CD8-positive, alpha-beta memory T cell (primary cell): ENCODE results near the gene C1QTNF6. TPM values are rescaled to one million over a fixed set of nuclear protein-coding genes. Genes with fewer than 3 reads are reported as not detected.

Experiments
- CTCF ChIA-PET: fragments of 350-600 bp; sonication (Branson Sonifier 250); formaldehyde crosslinking; loops from one replicate; lab custom pipeline; 2021; ENCODE audit warnings: antibody characterized with exemption; lab: Charles Lee
- POLR2A ChIA-PET: fragments of 350-600 bp; sonication (Branson Sonifier 250); formaldehyde crosslinking; loops from one replicate; lab custom pipeline; 2021; ENCODE audit warnings: antibody characterized with exemption; lab: Charles Lee
- DNase-seq, 5 donors: peaks; one replicate each; pipeline versions ENCODE4 v3.0.0 to v3.0.0-alpha.2; 2020 to 2022; ENCODE audit warnings: mixed read lengths in 1 of 5
- H3K27ac ChIP-seq: one replicate; pipeline ENCODE4 v1.7.0; 2013; ENCODE audit warnings: low read depth, mild to moderate bottlenecking, low read length, moderate library complexity
- H3K27me3 ChIP-seq: 2 replicates; pipeline ENCODE4 v1.7.0; 2013; ENCODE audit warnings: low read length, mild to moderate bottlenecking; ENCODE audit not compliant: insufficient read depth, poor library complexity, severe bottlenecking
- H3K36me3 ChIP-seq: 2 replicates; pipeline ENCODE4 v1.7.0; 2013; ENCODE audit warnings: mild to moderate bottlenecking, low read length, moderate library complexity; ENCODE audit not compliant: insufficient read depth
- H3K4me1 ChIP-seq: 2 replicates; pipeline ENCODE4 v1.7.0; 2013; ENCODE audit warnings: mild to moderate bottlenecking, low read length, moderate library complexity; ENCODE audit not compliant: insufficient read depth
- H3K4me3 ChIP-seq: 2 replicates; pipeline ENCODE4 v1.7.0; 2013; ENCODE audit warnings: mild to moderate bottlenecking, low read length
- H3K9me3 ChIP-seq: 2 replicates; pipeline ENCODE4 v1.7.0; 2013; ENCODE audit warnings: mild to moderate bottlenecking, low read length
- H3K27ac Mint-ChIP-seq, 8 donors: one replicate each; pipeline ENCODE4 v1.8.0; 2020 to 2021; ENCODE audit warnings: mixed read lengths in 8 of 8, mild to moderate bottlenecking in 6 of 8, inconsistent platforms in 3 of 8, moderate library complexity in 3 of 8
- H3K27me3 Mint-ChIP-seq, 2 donors: one replicate each; pipeline ENCODE4 v1.8.0; 2020 to 2021; ENCODE audit warnings: mixed read lengths in 2 of 2, mild to moderate bottlenecking in 1 of 2, moderate library complexity in 1 of 2
- H3K36me3 Mint-ChIP-seq, 3 donors: one replicate each; pipeline ENCODE4 v1.8.0; 2020 to 2021; ENCODE audit warnings: mixed read lengths in 3 of 3, inconsistent platforms in 1 of 3, mild to moderate bottlenecking in 1 of 3
- H3K4me1 Mint-ChIP-seq, 3 donors: one replicate each; pipeline ENCODE4 v1.8.0; 2020 to 2021; ENCODE audit warnings: mixed read lengths in 3 of 3, inconsistent platforms in 1 of 3, mild to moderate bottlenecking in 1 of 3
- H3K4me3 Mint-ChIP-seq, 7 donors: one replicate each; pipeline ENCODE4 v1.8.0; 2020 to 2021; ENCODE audit warnings: mixed read lengths in 7 of 7, mild to moderate bottlenecking in 6 of 7, moderate library complexity in 4 of 7, inconsistent platforms in 2 of 7
- H3K9me3 Mint-ChIP-seq, 5 donors: one replicate each; pipeline ENCODE4 v1.8.0; 2020 to 2022; ENCODE audit warnings: mixed read lengths in 5 of 5, mild to moderate bottlenecking in 3 of 5, moderate library complexity in 2 of 5, inconsistent platforms in 1 of 5
- polyA plus RNA-seq: library from polyadenylated mRNA; unstranded; fragments of 300-500 nt; fragmentation: Illumina TruSeq; gene quantifications from one replicate; pipeline ENCODE4 v1.2.3, GENCODE V29; 2021
- total RNA-seq, 2 experiments: library from RNA; stranded (reverse); gene quantifications; one replicate each; pipeline ENCODE4 v1.2.3, GENCODE V29; 2021

C1QTNF6 gene
- total and polyA plus RNA-seq, 3 experiments from 2014 or later = 1.8 to 4.3 (median 3.6) TPM

DNA sequence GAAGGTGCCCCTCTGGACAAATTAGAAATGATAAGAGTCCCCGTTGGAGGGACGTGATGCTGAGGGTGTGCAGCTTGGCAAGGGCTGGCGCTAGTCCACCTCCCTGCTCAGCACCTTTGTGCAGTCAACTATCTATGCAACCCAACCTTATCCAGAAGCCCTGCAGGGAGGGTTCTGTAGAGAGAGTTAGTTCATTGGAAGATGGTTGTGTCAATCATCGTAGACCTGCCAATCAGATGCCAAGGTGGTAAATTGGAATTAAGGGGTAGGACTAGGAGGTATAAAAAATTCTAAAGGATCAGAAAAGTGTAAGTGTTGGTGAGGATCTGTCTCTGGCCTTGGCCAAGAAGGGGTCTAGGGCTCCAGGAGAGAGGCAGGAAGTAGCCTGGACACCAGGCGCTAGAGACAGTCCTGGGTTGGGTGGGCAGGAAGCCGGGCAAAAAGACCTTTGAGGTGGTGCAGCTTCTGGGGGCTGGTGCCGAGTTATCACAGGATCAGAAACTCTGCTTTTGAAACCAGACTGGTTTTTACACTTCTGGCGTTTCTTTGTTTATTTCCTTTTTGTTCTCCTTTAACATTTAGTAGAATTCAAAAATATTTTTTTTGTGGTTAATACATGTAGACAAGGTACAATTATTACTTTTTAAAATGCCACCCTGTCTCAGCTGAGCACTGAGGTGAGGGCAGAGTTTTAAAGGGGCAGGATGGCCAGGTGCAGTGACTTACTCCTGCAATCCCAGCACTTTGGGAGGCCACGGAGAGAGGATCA is 1.6 kb downstream of the C1QTNF6 start:
- no peaks in the 10 kb centered on the region for H3K9me3 Mint-ChIP-seq
- peaks cover 0 to 4% (median 3%) of the 10 kb centered on the region in 3 donors for H3K36me3 Mint-ChIP-seq
- H3K4me1 Mint-ChIP-seq = peaks cover 61 to 82% (median 65%) of the 10 kb centered on the region in 3 donors

DNA sequence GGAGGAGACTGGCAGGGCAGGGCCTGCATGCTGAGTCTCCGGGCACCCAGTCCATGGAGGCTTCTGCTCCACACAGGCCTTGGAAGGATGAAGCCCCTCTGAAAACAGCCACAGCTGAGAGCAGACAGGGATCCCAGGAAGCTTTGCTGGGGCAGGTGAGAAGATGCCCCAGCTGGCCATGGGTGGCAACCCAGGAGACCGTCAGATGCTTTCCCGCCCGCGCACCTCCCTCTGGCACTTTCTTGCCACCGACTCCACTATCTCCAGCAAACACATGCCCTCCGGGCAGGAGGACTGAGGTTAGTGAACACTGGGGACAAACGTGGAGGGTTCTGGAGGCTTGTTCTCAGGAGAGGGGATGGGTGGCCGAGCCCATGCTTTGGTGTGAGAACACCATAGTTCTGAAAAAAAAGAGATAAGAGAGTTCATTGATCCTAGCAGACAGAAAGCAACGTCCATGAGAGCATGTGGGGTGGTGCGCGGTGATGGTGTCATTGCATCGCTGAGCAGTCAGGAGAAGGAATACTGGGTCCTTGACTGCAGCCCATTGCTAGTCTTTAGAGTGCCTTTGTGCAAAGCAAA is 2.3 kb downstream of the C1QTNF6 start:
- Mint-ChIP-seq H3K27ac (peak overlapping the region; percentile 47 to 98 (median 91)), H3K36me3 (peaks cover 0 to 5% (median 4%) of the 10 kb centered on the region in 3 donors), H3K4me3 (peak overlapping the region in 6 of 7 donors; percentile 69 to 81 (median 75)), H3K9me3 (no peaks in the 10 kb centered on the region), H3K4me1 (peaks cover 61 to 86% (median 65%) of the 10 kb centered on the region in 3 donors), H3K27me3 (no peaks in the 10 kb centered on the region)
- Histone ChIP-seq H3K4me3 (peak overlapping the region; percentile 25), H3K9me3 (no peaks in the 10 kb centered on the region), H3K27me3 (no peaks in the 10 kb centered on the region), H3K36me3 (no peaks in the 10 kb centered on the region), H3K4me1 (peaks cover 55% of the 10 kb centered on the region), H3K27ac (no peak overlapping the region)
- CTCF ChIA-PET = interaction anchor here (1.5 to 3.3 kb wide), 4 partner anchors 14 to 52 kb away, joined by 4 to 26 read pairs (median 8); no protein-coding TSS in a partner anchor
- POLR2A ChIA-PET = interaction anchor here (1.4 to 1.7 kb wide), 4 partner anchors 12 to 19 kb away, joined by 4 to 9 read pairs (median 5); no protein-coding TSS in a partner anchor
- peak in 1 of 5 donors; percentile 31 for DNase-seq

More for the DNA sequence above, 1.6 kb downstream of the C1QTNF6 start:
- CTCF ChIA-PET = interaction anchor here (0.7 to 3.3 kb wide), 6 partner anchors 11 to 182 kb away, joined by 3 to 26 read pairs (median 6); no protein-coding TSS in a partner anchor
- Histone ChIP-seq H3K4me1 (peaks cover 55% of the 10 kb centered on the region), H3K27ac (no peak overlapping the region), H3K9me3 (no peaks in the 10 kb centered on the region), H3K27me3 (no peaks in the 10 kb centered on the region), H3K4me3 (peak overlapping the region; percentile 25), H3K36me3 (no peaks in the 10 kb centered on the region)
- peak overlapping the region; percentile 77 to 98 (median 91) for H3K27ac Mint-ChIP-seq
- DNase-seq = peak; percentile 33 to 80 (median 79)
- peak overlapping the region; percentile 29 to 81 (median 75) for H3K4me3 Mint-ChIP-seq
- no peaks in the 10 kb centered on the region for H3K27me3 Mint-ChIP-seq
- POLR2A ChIA-PET = interaction anchor here (0.7 to 1.7 kb wide), 7 partner anchors 10 to 65 kb away, joined by 3 to 9 read pairs (median 4); no protein-coding TSS in a partner anchor

DNA sequence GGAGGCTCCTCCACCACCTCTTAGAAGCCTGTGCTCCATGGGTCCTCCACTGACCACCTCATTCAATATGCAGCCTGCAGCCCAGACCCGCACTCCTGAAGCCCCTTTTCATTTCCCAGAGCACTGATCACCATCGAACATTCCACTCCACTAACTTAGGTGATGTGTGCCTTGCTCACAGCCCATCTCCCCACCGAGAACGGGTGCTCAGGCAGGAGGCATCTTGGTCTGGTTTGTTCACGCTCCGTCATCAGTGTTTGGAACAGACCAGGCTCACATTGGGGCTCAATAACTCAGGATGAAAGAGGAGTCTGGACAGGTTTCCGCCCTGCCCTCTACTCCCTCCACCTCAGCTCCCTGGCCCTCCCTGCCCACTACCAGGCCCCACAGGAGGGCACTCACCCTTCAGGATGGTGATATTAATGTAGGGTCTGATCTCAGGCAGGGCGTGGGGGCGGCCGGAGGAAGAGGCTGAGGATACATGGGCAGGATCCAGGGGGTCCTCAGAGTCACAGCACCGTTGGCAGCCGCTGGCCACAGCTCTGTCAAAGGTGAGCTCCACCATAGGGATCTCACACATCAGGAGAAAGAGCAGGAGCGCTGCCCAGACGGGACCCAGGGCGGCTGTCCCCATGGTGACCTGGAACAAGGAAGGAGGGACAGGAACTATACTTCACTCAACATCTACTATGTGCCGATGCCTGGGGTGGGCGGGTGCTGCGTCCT is 3.1 kb downstream of the C1QTNF6 start:
- H3K4me3 Mint-ChIP-seq = peak overlapping the region in 5 of 7 donors; percentile 24 to 54 (median 32)
- Histone ChIP-seq H3K4me3 (no peak overlapping the region), H3K27ac (no peak overlapping the region), H3K9me3 (no peaks in the 10 kb centered on the region), H3K36me3 (no peaks in the 10 kb centered on the region), H3K27me3 (no peaks in the 10 kb centered on the region), H3K4me1 (peaks cover 55% of the 10 kb centered on the region)
- peaks cover 61 to 89% (median 65%) of the 10 kb centered on the region in 3 donors for H3K4me1 Mint-ChIP-seq
- H3K27me3 Mint-ChIP-seq = no peaks in the 10 kb centered on the region
- DNase-seq = peak in 1 of 5 donors; percentile 42
- H3K36me3 Mint-ChIP-seq = peaks cover 0 to 5% (median 4%) of the 10 kb centered on the region in 3 donors
- ChIA-PET POLR2A (interaction anchor here (0.5 to 1.7 kb wide), 2 partner anchors 14 to 38 kb away, joined by 4 to 5 read pairs; no protein-coding TSS in a partner anchor), CTCF (interaction anchor here (1.5 to 3.3 kb wide), 3 partner anchors 18 to 53 kb away, joined by 4 to 26 read pairs (median 7); no protein-coding TSS in a partner anchor)
- H3K27ac Mint-ChIP-seq = peak overlapping the region in 6 of 8 donors; percentile 67 to 95 (median 86)
- H3K9me3 Mint-ChIP-seq = no peaks in the 10 kb centered on the region

DNA sequence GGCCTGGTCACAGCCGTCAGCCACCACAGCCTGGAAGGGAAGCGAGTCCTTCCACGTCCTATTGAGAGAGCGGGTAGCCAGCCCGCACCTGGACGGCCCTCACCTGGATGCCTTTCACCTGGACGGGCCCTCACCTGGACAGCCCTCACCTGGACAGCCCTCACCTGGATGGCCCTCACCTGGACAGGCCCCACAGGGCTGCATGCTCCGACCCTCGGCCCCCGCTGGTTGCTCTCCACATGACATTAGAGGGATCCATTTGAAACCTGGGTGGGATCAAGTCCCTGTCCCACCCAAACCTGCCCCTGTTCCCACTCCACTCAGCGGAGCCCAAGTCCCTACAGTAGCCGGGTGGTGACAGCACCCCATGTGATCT is 3.7 kb downstream of the C1QTNF6 start:
- H3K27ac Mint-ChIP-seq = peak overlapping the region in 4 of 8 donors; percentile 23 to 81 (median 66)
- no peaks in the 10 kb centered on the region for H3K27me3 Mint-ChIP-seq
- no peaks in the 10 kb centered on the region for H3K27me3 ChIP-seq
- peak in 1 of 5 donors; percentile 38 for DNase-seq
- peaks cover 0 to 3% (median under 1%) of the 10 kb centered on the region in 3 donors for H3K36me3 Mint-ChIP-seq
- peaks cover 58 to 85% (median 61%) of the 10 kb centered on the region in 3 donors for H3K4me1 Mint-ChIP-seq
- H3K4me3 Mint-ChIP-seq = peak overlapping the region in 2 of 7 donors; percentile 32 to 49
- no peaks in the 10 kb centered on the region for H3K9me3 ChIP-seq
- H3K4me3 ChIP-seq = no peak overlapping the region
- H3K36me3 ChIP-seq = no peaks in the 10 kb centered on the region
- ChIA-PET CTCF (interaction anchor here (0.9 to 2.3 kb wide), 9 partner anchors 9 to 108 kb away, joined by 3 to 7 read pairs (median 3); no protein-coding TSS in a partner anchor), POLR2A (interaction anchor here (0.7 to 1.7 kb wide), 4 partner anchors 10 to 62 kb away, joined by 3 to 6 read pairs (median 4); no protein-coding TSS in a partner anchor)
- H3K4me1 ChIP-seq = peaks cover 55% of the 10 kb centered on the region
- H3K9me3 Mint-ChIP-seq = no peaks in the 10 kb centered on the region
- H3K27ac ChIP-seq = no peak overlapping the region

DNA sequence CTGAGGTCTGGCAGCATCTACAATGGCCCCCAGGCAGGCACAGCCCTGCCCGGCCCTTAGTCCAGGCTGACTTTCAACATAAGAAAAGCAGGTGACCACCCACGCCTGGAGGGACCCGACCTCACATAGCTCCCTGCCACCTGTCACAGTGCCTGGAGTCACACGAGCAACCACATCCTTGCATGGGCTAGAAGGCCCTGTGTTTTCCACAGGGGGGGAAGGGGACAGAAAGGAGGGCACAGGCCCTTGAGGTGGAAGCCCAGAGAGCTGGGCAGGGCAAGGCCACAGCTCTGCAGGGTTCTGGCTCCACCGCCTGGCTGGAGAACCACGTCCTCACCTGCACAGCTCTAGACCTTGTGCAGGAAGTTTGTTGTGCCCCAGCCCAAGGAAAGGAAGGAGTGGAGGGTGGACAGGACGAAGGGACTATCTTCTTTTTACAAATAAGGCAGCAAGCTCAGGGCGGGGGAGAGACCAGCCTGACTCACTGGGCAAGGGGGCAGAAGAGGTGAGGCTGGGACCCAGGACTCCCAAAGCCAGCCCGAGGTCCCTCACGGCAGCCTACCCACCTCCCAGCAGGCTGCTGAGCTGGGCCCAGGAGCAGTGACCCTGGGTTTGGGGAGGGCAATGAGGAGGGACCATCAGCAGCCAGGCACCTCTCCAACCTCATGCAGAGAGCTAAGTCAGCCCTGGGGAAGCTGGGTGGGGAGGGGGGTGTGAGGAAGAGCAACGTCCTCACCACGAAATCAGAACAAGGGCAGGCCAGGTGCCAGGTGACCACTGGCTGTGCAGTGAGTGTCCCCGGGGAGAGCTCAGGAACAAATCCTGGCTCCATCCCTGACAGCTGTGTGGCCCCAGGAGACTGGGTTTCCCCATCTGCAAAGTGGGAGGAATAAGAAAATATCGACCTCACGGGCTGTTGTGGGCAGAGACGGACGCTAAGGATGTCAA is 4.3 kb downstream of the C1QTNF6 start:
- Histone ChIP-seq H3K27me3 (no peaks in the 10 kb centered on the region), H3K9me3 (no peaks in the 10 kb centered on the region), H3K4me1 (peaks cover 55% of the 10 kb centered on the region), H3K36me3 (no peaks in the 10 kb centered on the region), H3K4me3 (no peak overlapping the region), H3K27ac (no peak overlapping the region)
- H3K4me1 Mint-ChIP-seq = peaks cover 51 to 81% (median 55%) of the 10 kb centered on the region in 3 donors
- ChIA-PET POLR2A (interaction anchor here (0.5 to 1.0 kb wide), 6 partner anchors 10 to 108 kb away, joined by 3 to 12 read pairs (median 4); no protein-coding TSS in a partner anchor), CTCF (interaction anchor here (0.8 to 2.3 kb wide), 15 partner anchors 8 to 107 kb away, joined by 3 to 7 read pairs (median 3); no protein-coding TSS in a partner anchor)
- H3K4me3 Mint-ChIP-seq = peak overlapping the region in 6 of 7 donors; percentile 10 to 70 (median 44)
- no peaks in the 10 kb centered on the region for H3K27me3 Mint-ChIP-seq
- DNase-seq = peak in 1 of 5 donors; percentile 53
- no peaks in the 10 kb centered on the region for H3K9me3 Mint-ChIP-seq
- peak overlapping the region in 7 of 8 donors; percentile 7 to 81 (median 68) for H3K27ac Mint-ChIP-seq
- peaks cover 0 to 2% (median 0%) of the 10 kb centered on the region in 3 donors for H3K36me3 Mint-ChIP-seq

DNA sequence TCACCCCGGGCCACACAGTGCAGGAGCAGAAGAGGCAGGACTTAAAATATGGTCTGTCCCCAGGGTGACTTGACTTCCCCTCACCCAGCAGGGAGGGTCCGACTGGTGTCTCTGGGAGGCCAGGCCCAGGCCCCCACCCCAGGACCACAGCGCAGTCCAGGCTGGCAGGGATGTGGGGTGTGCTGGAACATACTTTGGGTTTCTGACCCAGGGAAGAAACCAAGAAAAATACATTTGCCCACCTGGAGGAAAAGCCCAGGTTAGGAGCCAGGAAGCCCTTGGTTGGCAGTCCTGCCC is 5.2 kb downstream of the C1QTNF6 start:
- no peak for DNase-seq
- POLR2A ChIA-PET = no interaction called here

More for the DNA sequence above, 5.2 kb downstream of the C1QTNF6 start:
- no peak overlapping the region for H3K4me3 Mint-ChIP-seq
- peak overlapping the region in 2 of 8 donors; percentile 68 for H3K27ac Mint-ChIP-seq
- no peak overlapping the region for H3K27ac ChIP-seq
- H3K36me3 Mint-ChIP-seq = peaks cover 0 to 2% (median 0%) of the 10 kb centered on the region in 3 donors
- peaks cover 47% of the 10 kb centered on the region for H3K4me1 ChIP-seq
- H3K9me3 ChIP-seq = no peaks in the 10 kb centered on the region
- no peaks in the 10 kb centered on the region for H3K36me3 ChIP-seq
- H3K4me1 Mint-ChIP-seq = peaks cover 48 to 79% (median 51%) of the 10 kb centered on the region in 3 donors
- peaks cover 0 to 2% of the 10 kb centered on the region in 2 donors for H3K27me3 Mint-ChIP-seq
- no peaks in the 10 kb centered on the region for H3K9me3 Mint-ChIP-seq
- H3K4me3 ChIP-seq = no peak overlapping the region
- CTCF ChIA-PET = interaction anchor here (1.1 to 1.3 kb wide), 6 partner anchors 12 to 105 kb away, joined by 3 to 6 read pairs (median 4); no protein-coding TSS in a partner anchor
- H3K27me3 ChIP-seq = no peaks in the 10 kb centered on the region
